ENCODE results near the gene GLI1.
A peak's percentile ranks its signal among the peaks of the same experiment; 100 is the strongest.

GLI1 gene

DNA sequence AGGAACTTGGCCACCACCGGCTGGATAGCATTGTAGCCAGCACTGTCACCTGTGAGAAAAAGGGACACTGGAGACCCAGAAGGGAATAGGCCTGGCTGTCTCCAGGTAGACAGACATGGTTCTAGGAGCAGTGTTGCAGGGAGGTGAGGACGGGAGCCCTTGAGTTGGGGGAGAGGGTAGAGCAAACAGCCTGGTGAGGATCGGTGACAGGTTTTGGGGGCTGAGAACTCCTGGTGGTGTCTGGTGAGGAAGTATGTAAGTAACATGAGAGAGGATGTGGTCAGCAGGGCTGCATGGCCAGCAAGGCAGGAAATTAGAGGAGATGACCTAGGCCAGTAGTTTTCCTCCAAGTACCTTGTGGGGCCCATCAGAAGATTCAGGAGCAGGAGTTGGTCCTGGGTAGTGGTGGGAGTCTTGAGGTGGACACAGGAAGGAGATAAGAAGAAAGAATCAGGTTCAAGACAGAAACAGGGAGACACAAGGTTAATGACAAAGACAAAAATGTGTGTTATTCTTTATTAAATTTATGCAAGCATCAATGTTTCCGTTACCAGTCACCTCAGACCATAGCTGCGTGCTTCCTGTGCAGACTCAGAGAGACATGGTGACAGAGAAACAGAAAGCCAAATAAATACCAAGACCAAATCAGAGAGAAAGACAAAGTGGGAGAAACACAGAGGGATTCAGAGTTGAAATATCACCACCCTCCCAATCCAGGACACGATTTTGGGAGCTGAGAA is 20.0 kb downstream of the GLI1 start, which contains the start of gene ARHGAP9:
TSS of gene ARHGAP9 (minus strand) at position 491 of the 740 bp plus-strand sequence. CDS start at position 31, 460 bp downstream.
- Histone ChIP-seq H3K27me3 (ENCODE audit: low read depth, low read length) (peaks cover 4% of the 10 kb centered on the region), H3K27ac (ENCODE audit: low read length) (peak within 1 kb of the TSS; percentile 81)

DNA sequence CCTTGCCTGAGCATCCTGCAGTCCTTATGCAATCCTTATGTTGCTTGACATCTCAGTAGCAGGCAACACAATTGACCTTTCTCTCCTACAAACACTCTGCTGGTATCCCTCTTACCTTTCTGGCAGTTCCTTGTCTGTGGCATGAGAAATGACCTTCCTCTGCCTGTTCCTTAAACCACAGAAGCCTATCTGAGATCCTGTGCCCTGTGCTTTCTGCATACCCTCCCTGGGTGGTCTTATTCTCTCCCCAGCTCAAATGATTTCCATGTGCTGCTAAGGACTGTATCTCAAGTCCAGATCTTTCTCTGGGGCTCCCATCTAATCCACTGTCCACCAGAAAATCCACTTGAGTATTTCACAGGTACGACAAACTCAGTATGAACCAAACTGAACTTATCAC is 22.1 kb downstream of the GLI1 start:
- Histone ChIP-seq H3K9me3 (ENCODE audit: control insufficient read depth in 1 of 2, low read length in 2 of 2) (no peaks in the 10 kb centered on the region), H3K4me3 (ENCODE audit: low read depth in 1 of 2, low read length in 2 of 2) (no peak overlapping the region), H3K27ac (ENCODE audit: low read length) (no peak overlapping the region), H3K27me3 (ENCODE audit: low read depth, low read length) (no peaks in the 10 kb centered on the region), H3K36me3 (ENCODE audit: control insufficient read depth in 1 of 2, insufficient read depth in 2 of 2, low read length in 2 of 2) (no peaks in the 10 kb centered on the region), H3K4me1 (ENCODE audit: control insufficient read depth in 1 of 2, insufficient read depth in 2 of 2, low read length in 2 of 2) (no peaks in the 10 kb centered on the region)

More for the DNA sequence above, 20.0 kb downstream of the GLI1 start, which contains the start of gene ARHGAP9:
- Histone ChIP-seq H3K4me3 (ENCODE audit: low read depth in 1 of 2, low read length in 2 of 2) (peak within 1 kb of the TSS in 1 of 2 donors; percentile 16), H3K36me3 (ENCODE audit: control insufficient read depth in 1 of 2, insufficient read depth in 2 of 2, low read length in 2 of 2) (no peaks in the 10 kb centered on the region), H3K9me3 (ENCODE audit: control insufficient read depth in 1 of 2, low read length in 2 of 2) (no peaks in the 10 kb centered on the region), H3K4me1 (ENCODE audit: control insufficient read depth in 1 of 2, insufficient read depth in 2 of 2, low read length in 2 of 2) (peaks cover 0 to 14% of the 10 kb centered on the region in 2 donors)

DNA sequence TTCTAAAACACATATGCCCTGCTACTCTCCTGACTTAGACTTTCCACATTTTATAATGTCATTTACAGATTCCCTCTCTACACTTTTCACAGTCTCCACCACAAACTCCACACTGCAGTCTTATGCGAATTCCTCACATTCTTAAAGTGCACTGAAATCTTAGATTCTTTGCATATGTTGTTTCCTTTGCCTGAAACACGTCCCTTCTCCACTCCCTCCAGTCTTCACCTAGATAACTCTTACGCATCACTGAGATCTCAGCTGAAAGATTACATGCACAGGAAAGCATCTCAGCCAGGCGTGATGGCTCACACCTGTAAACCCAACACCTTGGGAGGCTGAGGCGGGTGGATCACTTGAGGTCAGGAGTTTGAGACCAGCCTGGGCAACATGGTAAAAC is 23.9 kb downstream of the GLI1 start:
- Histone ChIP-seq H3K9me3 (ENCODE audit: control insufficient read depth in 1 of 2, low read length in 2 of 2) (no peaks in the 10 kb centered on the region), H3K36me3 (ENCODE audit: control insufficient read depth in 1 of 2, insufficient read depth in 2 of 2, low read length in 2 of 2) (no peaks in the 10 kb centered on the region), H3K4me1 (ENCODE audit: control insufficient read depth in 1 of 2, insufficient read depth in 2 of 2, low read length in 2 of 2) (peaks cover 1 to 3% of the 10 kb centered on the region in 2 donors), H3K4me3 (ENCODE audit: low read depth in 1 of 2, low read length in 2 of 2) (no peak overlapping the region), H3K27ac (ENCODE audit: low read length) (no peak overlapping the region), H3K27me3 (ENCODE audit: low read depth, low read length) (no peaks in the 10 kb centered on the region)

DNA sequence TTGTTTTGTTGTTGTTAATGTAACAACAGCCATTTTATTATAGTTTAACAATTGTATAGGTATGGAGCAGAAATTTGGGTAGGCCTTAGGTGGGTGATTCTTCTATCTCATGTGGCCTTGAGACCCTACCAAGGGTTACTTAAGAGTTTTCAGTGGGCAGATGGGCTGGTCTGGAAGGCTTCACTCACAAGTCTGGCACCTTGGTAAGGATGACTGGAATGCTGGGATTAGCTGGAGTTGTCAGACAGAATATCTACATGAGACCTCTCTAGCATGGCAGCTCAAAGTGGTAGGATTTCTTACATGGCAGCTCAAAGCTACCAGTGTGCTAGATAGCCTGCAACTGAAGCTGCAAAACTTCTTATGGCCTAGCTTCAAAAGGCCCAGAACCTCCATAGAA is 26.1 kb downstream of the GLI1 start:
- H3K4me1 ChIP-seq (ENCODE audit: control insufficient read depth in 1 of 2, insufficient read depth in 2 of 2, low read length in 2 of 2) = peaks cover 3 to 13% of the 10 kb centered on the region in 2 donors
- H3K9me3 ChIP-seq (ENCODE audit: control insufficient read depth in 1 of 2, low read length in 2 of 2) = no peaks in the 10 kb centered on the region
- H3K36me3 ChIP-seq (ENCODE audit: control insufficient read depth in 1 of 2, insufficient read depth in 2 of 2, low read length in 2 of 2) = peaks cover 14 to 17% of the 10 kb centered on the region in 2 donors
- no peak overlapping the region for H3K27ac ChIP-seq (ENCODE audit: low read length)
- H3K27me3 ChIP-seq (ENCODE audit: low read depth, low read length) = no peaks in the 10 kb centered on the region
- no peak overlapping the region for H3K4me3 ChIP-seq (ENCODE audit: low read depth in 1 of 2, low read length in 2 of 2)

DNA sequence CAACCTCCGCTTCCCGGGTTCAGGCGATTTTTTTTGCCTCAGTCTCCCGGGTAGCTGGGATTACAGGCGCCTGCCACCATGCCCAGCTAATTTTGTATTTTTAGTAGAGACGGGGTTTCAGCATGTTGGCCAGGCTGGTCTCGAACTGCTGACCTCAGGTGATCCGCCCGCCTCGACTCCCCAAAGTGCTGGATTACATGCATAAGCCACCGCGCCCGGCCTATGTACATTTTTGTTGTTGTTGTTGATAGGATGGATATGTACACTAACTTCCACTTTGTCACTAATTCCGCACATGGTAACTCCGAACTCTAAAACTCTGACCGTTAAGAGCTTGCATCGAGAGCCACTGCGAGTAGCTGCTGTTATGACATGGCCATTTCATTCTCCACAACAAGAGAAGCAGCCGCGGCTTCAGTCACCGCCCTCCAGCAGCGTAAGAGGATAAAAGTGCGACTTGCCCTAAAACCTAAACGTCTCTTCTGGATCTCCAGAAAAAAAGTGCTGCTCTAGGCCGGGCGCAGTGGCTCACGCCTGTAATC is 27.5 kb downstream of the GLI1 start:
- no peak overlapping the region for H3K27ac ChIP-seq (ENCODE audit: low read length)
- H3K36me3 ChIP-seq (ENCODE audit: control insufficient read depth in 1 of 2, insufficient read depth in 2 of 2, low read length in 2 of 2) = peaks cover 24 to 29% of the 10 kb centered on the region in 2 donors
- H3K9me3 ChIP-seq (ENCODE audit: control insufficient read depth in 1 of 2, low read length in 2 of 2) = no peaks in the 10 kb centered on the region
- no peaks in the 10 kb centered on the region for H3K27me3 ChIP-seq (ENCODE audit: low read depth, low read length)
- H3K4me3 ChIP-seq (ENCODE audit: low read depth in 1 of 2, low read length in 2 of 2) = peak overlapping the region; percentile 95 to 98
- peaks cover 3 to 13% of the 10 kb centered on the region in 2 donors for H3K4me1 ChIP-seq (ENCODE audit: control insufficient read depth in 1 of 2, insufficient read depth in 2 of 2, low read length in 2 of 2)

DNA sequence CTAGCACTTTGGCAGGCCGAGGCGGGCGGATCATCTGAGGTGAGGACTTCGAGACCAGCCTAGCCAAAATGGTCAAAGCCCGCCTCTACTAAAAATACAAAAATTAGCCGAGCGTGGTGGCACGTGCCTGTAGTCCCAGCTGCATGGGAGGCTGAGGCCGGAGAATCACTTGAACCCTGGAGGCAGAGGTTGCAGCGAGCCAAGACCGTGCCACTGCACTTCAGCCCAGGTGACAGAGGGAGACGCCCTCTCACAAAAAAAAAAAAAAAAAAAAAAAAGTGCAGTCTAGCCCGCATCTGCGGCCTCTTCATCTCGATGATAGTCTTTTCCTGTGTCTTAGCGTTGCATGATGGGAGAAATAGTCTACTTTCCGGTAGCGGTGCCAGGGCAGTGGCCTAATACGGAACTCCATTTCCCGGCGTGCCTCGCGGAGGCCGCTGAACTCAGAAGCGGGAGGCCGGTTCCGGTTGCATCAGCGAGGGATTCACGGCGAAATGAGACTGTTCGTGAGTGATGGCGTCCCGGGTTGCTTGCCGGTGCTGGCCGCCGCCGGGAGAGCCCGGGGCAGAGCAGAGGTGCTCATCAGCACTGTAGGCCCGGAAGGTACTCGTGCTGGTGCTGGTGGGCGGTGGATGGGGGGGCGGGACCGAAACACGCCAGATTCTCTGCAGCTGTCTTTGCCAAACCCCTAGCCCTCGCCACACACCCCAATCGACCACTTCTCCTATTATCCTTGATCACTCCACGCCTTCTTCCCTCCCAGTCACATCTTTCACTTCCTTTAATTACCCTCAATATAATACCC is 28.2 kb downstream of the GLI1 start, which contains the start of gene MARS1:
TSS of gene MARS1 (plus strand) at position 472 of the 805 bp plus-strand sequence. CDS start at position 495, 23 bp downstream.
- no peaks in the 10 kb centered on the region for H3K9me3 ChIP-seq (ENCODE audit: control insufficient read depth in 1 of 2, low read length in 2 of 2)
- H3K27me3 ChIP-seq (ENCODE audit: low read depth, low read length) = no peaks in the 10 kb centered on the region
- H3K4me3 ChIP-seq (ENCODE audit: low read depth in 1 of 2, low read length in 2 of 2) = peak within 1 kb of the TSS; percentile 95 to 98
- peaks cover 3 to 13% of the 10 kb centered on the region in 2 donors for H3K4me1 ChIP-seq (ENCODE audit: control insufficient read depth in 1 of 2, insufficient read depth in 2 of 2, low read length in 2 of 2)
- H3K36me3 ChIP-seq (ENCODE audit: control insufficient read depth in 1 of 2, insufficient read depth in 2 of 2, low read length in 2 of 2) = peaks cover 24 to 29% of the 10 kb centered on the region in 2 donors
- H3K27ac ChIP-seq (ENCODE audit: low read length) = peak within 1 kb of the TSS; percentile 72

DNA sequence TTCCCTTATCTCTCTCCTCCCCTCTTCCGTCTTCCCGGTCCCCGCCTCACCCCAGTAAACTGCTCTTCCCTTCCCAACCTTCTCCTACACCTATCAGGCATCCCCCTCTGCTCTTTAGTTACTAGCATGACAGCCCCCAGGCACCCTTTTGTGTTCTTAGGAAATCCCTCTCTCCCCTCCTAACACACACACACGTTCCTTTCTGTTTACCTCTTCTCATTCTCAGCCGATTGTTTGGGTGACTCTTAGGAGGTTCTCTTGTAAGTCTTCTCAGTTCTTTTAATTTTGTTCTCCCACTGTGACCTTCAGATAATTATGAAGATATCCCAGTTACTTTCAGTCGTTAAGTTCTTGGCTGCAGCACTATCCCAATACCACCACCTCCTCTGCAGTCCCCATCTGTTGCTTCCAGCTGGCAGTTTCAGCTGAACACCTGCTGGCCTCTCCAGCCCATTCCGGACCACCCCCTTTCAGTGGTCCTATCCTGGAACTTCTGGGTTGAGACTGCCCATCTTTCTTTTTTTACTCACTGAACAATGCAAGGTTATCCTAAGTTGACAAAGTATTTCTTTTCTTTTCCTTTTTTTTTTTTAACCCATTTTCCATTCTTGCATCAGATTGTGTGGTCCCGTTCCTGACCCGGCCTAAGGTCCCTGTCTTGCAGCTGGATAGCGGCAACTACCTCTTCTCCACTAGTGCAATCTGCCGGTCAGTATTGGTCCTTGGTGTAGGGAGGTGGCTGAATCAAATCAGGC is 29.0 kb downstream of the GLI1 start:
- Histone ChIP-seq H3K4me3 (ENCODE audit: low read depth in 1 of 2, low read length in 2 of 2) (peak overlapping the region; percentile 95 to 98), H3K27me3 (ENCODE audit: low read depth, low read length) (no peaks in the 10 kb centered on the region), H3K9me3 (ENCODE audit: control insufficient read depth in 1 of 2, low read length in 2 of 2) (no peaks in the 10 kb centered on the region), H3K36me3 (ENCODE audit: control insufficient read depth in 1 of 2, insufficient read depth in 2 of 2, low read length in 2 of 2) (peaks cover 24 to 29% of the 10 kb centered on the region in 2 donors), H3K4me1 (ENCODE audit: control insufficient read depth in 1 of 2, insufficient read depth in 2 of 2, low read length in 2 of 2) (peaks cover 3 to 13% of the 10 kb centered on the region in 2 donors), H3K27ac (ENCODE audit: low read length) (peak overlapping the region; percentile 72)

DNA sequence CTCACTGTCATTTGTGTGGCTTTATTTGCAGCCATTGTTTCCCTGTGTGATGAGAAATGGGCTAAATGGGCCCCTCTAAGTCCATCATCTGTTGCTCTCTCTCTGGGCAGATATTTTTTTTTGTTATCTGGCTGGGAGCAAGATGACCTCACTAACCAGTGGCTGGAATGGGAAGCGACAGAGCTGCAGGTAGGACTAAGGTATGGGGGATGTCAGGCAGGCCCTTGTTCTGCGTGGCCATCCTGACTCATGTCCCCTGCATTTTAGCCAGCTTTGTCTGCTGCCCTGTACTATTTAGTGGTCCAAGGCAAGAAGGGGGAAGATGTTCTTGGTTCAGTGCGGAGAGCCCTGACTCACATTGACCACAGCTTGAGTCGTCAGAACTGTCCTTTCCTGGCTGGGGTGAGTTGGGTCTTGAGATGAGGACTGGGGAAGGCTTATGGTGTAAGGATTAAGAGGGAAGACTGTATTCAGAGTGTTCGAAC is 29.6 kb downstream of the GLI1 start:
- Histone ChIP-seq H3K36me3 (ENCODE audit: control insufficient read depth in 1 of 2, insufficient read depth in 2 of 2, low read length in 2 of 2) (peaks cover 24 to 29% of the 10 kb centered on the region in 2 donors), H3K27ac (ENCODE audit: low read length) (peak overlapping the region; percentile 72)

DNA sequence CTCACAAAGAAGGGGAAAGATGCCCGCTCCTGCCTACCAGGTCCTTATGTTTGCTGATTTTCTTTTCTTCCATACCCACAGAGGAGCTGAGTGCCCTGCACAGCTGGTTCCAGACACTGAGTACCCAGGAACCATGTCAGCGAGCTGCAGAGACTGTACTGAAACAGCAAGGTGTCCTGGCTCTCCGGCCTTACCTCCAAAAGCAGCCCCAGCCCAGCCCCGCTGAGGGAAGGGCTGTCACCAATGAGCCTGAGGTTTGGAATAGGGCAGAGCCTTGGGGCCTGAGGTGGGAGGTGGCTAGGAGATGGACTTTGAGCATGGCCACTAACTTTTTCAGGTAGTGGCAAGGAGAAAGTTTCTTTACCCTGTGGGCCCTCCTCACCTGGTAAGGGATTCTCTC is 30.5 kb downstream of the GLI1 start:
- H3K4me3 ChIP-seq (ENCODE audit: low read depth in 1 of 2, low read length in 2 of 2) = no peak overlapping the region
- peaks cover 3 to 13% of the 10 kb centered on the region in 2 donors for H3K4me1 ChIP-seq (ENCODE audit: control insufficient read depth in 1 of 2, insufficient read depth in 2 of 2, low read length in 2 of 2)
- no peak overlapping the region for H3K27ac ChIP-seq (ENCODE audit: low read length)
- H3K36me3 ChIP-seq (ENCODE audit: control insufficient read depth in 1 of 2, insufficient read depth in 2 of 2, low read length in 2 of 2) = peaks cover 24 to 29% of the 10 kb centered on the region in 2 donors
- no peaks in the 10 kb centered on the region for H3K9me3 ChIP-seq (ENCODE audit: control insufficient read depth in 1 of 2, low read length in 2 of 2)
- H3K27me3 ChIP-seq (ENCODE audit: low read depth, low read length) = no peaks in the 10 kb centered on the region

More for the DNA sequence above, 29.6 kb downstream of the GLI1 start:
- H3K4me3 ChIP-seq (ENCODE audit: low read depth in 1 of 2, low read length in 2 of 2) = peak overlapping the region; percentile 95 to 98
- no peaks in the 10 kb centered on the region for H3K27me3 ChIP-seq (ENCODE audit: low read depth, low read length)
- peaks cover 3 to 13% of the 10 kb centered on the region in 2 donors for H3K4me1 ChIP-seq (ENCODE audit: control insufficient read depth in 1 of 2, insufficient read depth in 2 of 2, low read length in 2 of 2)
- no peaks in the 10 kb centered on the region for H3K9me3 ChIP-seq (ENCODE audit: control insufficient read depth in 1 of 2, low read length in 2 of 2)

DNA sequence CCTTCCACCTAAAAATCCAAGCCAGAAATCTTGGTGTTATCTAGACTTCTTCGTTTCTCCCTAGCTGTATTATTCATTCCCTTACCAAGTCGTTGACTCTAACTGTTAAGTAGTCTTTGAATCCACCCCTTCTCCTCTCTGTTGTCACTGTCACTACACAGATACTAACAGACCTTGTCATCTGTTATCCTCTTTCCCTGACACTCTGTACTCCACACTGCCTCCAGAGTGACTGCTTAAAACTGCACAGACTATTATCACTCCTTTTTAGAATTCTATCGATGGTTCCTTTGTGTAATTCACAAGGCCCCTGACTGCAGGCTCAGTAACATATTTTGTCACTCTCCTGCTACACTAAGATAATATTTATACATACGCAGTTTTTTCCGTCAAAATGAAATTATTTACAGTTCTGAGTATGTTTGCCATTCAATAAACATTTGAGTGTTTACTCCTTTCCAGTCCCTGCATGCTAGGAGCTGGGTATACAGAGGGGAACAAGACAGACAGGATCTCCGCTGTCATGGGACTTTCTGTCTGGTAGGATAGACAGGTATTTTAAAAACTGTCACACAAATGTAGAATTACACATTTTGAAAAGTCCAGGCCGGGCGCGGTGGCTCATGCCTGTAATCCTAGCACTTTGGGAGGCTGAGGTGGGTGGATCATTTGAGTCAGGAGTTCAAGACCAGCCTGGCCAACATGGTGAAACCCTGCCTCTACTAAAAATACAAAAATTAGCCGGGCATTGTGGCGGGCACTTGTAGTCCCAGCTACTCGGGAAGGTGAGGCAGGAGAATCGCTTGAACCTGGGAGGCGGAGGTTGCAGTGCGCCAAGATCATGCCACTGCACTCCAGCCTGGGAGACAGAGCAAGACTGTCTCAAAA is 32.1 kb downstream of the GLI1 start:
- no peaks in the 10 kb centered on the region for H3K9me3 ChIP-seq (ENCODE audit: control insufficient read depth in 1 of 2, low read length in 2 of 2)
- H3K27me3 ChIP-seq (ENCODE audit: low read depth, low read length) = no peaks in the 10 kb centered on the region
- no peak overlapping the region for H3K4me3 ChIP-seq (ENCODE audit: low read depth in 1 of 2, low read length in 2 of 2)
- peaks cover 24 to 36% of the 10 kb centered on the region in 2 donors for H3K36me3 ChIP-seq (ENCODE audit: control insufficient read depth in 1 of 2, insufficient read depth in 2 of 2, low read length in 2 of 2)
- peaks cover 3 to 13% of the 10 kb centered on the region in 2 donors for H3K4me1 ChIP-seq (ENCODE audit: control insufficient read depth in 1 of 2, insufficient read depth in 2 of 2, low read length in 2 of 2)
- no peak overlapping the region for H3K27ac ChIP-seq (ENCODE audit: low read length)
